NCI-H128 (cell line): ENCODE results near the gene CFLAR.
"Not testable (repeated sequence)": the region's sequence is repeated elsewhere in the genome, so short reads cannot be mapped to it uniquely, and the experiment has no call there.

Experiments used
- DNase-seq: peaks from one replicate; lab custom pipeline; 2025; ENCODE audit not compliant: unreplicated experiment; lab: John Stamatoyannopoulos, UW

Gene CFLAR

GRCh38 chr2:201118121-201118960 lies 2.4 kb downstream of the CFLAR start:
- DNase-seq, result no peak

GRCh38 chr2:201118961-201119854 lies 3.2 kb downstream of the CFLAR start:
- no peak for DNase-seq

- DNase-seq, result no peak
Observed at GRCh38 chr2:201122276-201122675, 6.3 kb downstream of the CFLAR start.

- DNase-seq, result no peak
Observed at GRCh38 chr2:201126308-201127151, 10.6 kb downstream of the CFLAR start.

GRCh38 chr2:201127152-201127511 lies 11.2 kb downstream of the CFLAR start:
- no peak for DNase-seq

GRCh38 chr2:201127570-201127969 lies 11.6 kb downstream of the CFLAR start:
- no peak for DNase-seq

GRCh38 chr2:201128033-201128432 lies 12.1 kb downstream of the CFLAR start:
- no peak for DNase-seq

GRCh38 chr2:201128933-201129505 lies 13.1 kb downstream of the CFLAR start:
- no peak for DNase-seq

- DNase-seq, result no peak
Observed at GRCh38 chr2:201130524-201131186, 14.7 kb downstream of the CFLAR start.

GRCh38 chr2:201132518-201132917 lies 16.6 kb downstream of the CFLAR start:
- no peak for DNase-seq

GRCh38 chr2:201135386-201135785 lies 19.4 kb downstream of the CFLAR start:
- DNase-seq, result no peak

GRCh38 chr2:201136889-201137321 lies 20.9 kb downstream of the CFLAR start:
- no peak for DNase-seq

- DNase-seq, result no peak
Observed at GRCh38 chr2:201137505-201138400, 21.8 kb downstream of the CFLAR start.

GRCh38 chr2:201138401-201138970 lies 22.5 kb downstream of the CFLAR start:
- DNase-seq, result no peak

GRCh38 chr2:201138986-201139781 lies 23.2 kb downstream of the CFLAR start:
- DNase-seq, result not testable (repeated sequence)

GRCh38 chr2:201139836-201140604 lies 24.1 kb downstream of the CFLAR start:
- no peak for DNase-seq
